ENCODE results near the gene GATC.

Gene GATC

DNA sequence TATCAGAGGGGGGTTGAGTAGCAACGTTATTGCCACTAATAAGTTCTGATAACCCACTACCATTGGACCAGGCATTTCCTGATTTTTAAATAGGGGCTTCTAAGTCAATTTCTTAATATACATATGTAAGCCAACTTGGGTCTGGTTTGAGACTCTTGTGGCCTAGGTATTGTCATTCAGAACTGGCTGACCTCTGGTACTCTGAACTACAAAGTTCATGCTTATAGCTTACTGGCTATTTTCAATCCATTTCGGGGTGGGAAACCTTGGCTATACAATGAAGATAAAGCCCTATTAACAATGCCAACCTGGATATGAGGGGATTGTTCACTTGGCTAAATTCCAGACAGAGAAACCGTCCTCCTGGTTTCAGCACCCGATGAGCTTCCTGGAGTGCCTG, 58.3 kb downstream of the GATC start:
- in situ Hi-C loops (cut with MboI; ENCODE audit: low pct_unique_long_range_greater_than_20kb, low sequenced_read_pairs, unreplicated experiment) = no loop called here
- TF ChIP-seq, protein P1, sequence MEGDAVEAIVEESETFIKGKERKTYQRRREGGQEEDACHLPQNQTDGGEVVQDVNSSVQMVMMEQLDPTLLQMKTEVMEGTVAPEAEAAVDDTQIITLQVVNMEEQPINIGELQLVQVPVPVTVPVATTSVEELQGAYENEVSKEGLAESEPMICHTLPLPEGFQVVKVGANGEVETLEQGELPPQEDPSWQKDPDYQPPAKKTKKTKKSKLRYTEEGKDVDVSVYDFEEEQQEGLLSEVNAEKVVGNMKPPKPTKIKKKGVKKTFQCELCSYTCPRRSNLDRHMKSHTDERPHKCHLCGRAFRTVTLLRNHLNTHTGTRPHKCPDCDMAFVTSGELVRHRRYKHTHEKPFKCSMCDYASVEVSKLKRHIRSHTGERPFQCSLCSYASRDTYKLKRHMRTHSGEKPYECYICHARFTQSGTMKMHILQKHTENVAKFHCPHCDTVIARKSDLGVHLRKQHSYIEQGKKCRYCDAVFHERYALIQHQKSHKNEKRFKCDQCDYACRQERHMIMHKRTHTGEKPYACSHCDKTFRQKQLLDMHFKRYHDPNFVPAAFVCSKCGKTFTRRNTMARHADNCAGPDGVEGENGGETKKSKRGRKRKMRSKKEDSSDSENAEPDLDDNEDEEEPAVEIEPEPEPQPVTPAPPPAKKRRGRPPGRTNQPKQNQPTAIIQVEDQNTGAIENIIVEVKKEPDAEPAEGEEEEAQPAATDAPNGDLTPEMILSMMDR (IDR thresholded peaks at IDR 0.05; ENCODE audit: extremely low read depth, insufficient read depth, missing control alignments) = no peak
- no peak for DNase-seq (ENCODE audit: low spot score)

DNA sequence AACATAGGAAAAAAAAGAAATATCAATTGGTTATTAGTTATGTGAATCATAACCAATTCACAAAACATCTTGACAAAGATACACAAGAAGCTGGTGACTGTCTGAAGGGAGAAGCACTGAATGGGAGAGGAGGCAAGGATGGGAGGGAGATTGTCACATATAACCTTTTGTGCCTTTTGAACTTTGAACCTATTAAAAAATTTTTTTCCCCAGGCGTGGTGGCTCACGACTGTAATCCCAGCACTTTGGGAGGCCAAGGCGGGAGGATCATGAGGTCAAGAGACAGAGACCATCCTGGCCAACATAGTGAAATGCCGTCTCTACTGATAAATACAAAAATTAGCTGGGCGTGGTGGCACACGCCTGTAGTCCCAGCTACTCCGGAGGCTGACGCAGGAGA, 62.3 kb downstream of the GATC start:
- in situ Hi-C loops (cut with MboI; ENCODE audit: low pct_unique_long_range_greater_than_20kb, low sequenced_read_pairs, unreplicated experiment) = no loop called here
- TF ChIP-seq, protein P1 (IDR thresholded peaks at IDR 0.05; ENCODE audit: extremely low read depth, insufficient read depth, missing control alignments) = no peak
- DNase-seq (ENCODE audit: low spot score) = no peak

All from GM13977 (cell line).